Neutrophil (primary cell): ENCODE results near the gene PAK2.
A peak's percentile ranks its signal among the peaks of the same experiment; 100 is the strongest.

Experiments
- H3K27ac ChIP-seq: fragments of 200-600 bp; sonication (generic); 2 replicates; pipeline ENCODE4 v1.5.1; 2016; ENCODE audit warnings: mild to moderate bottlenecking, moderate library complexity
- H3K27me3 ChIP-seq: fragments of 200-600 bp; sonication (generic); 2 replicates; pipeline ENCODE4 v1.6.0; 2016; ENCODE audit warnings: mild to moderate bottlenecking
- H3K36me3 ChIP-seq: fragments of 200-600 bp; sonication (generic); 2 replicates; pipeline ENCODE4 v1.5.1; 2017
- H3K4me1 ChIP-seq, 2 experiments: fragments of 200-600 bp in 1 of 2; sonication (generic) in 1 of 2; 1 replicate in 1 of 2; 2 replicates in 1 of 2; pipeline versions ENCODE4 v1.5.1 to v1.6.1; 2013 to 2016; ENCODE audit warnings: low read depth in 1 of 2, low read length in 1 of 2, mild to moderate bottlenecking in 1 of 2, moderate library complexity in 1 of 2; ENCODE audit not compliant: control insufficient read depth in 1 of 2, insufficient read depth in 1 of 2
- H3K4me3 ChIP-seq, 2 experiments: fragments of 200-600 bp in 1 of 2; sonication (generic) in 1 of 2; 1 replicate in 1 of 2; 2 replicates in 1 of 2; pipeline ENCODE4 v1.5.1; 2013 to 2016; ENCODE audit warnings: low read depth in 1 of 2, low read length in 1 of 2, mild to moderate bottlenecking in 1 of 2, moderate library complexity in 1 of 2
- H3K9me3 ChIP-seq: fragments of 200-600 bp; sonication (generic); 2 replicates; pipeline ENCODE4 v1.5.1; 2016
- CTCF ChIP-seq: fragments of 200-600 bp; sonication (generic); IDR thresholded peaks from 2 replicates; pipeline ENCODE4 v1.5.1; 2016; ENCODE audit warnings: antibody characterized with exemption

Gene PAK2

GRCh38 chr3:196775938-196776337 lies 36.3 kb downstream of the PAK2 start:
- Histone ChIP-seq H3K4me3 (no peak overlapping the region), H3K27ac (peak overlapping the region; percentile 44), H3K27me3 (no peaks in the 10 kb centered on the region), H3K9me3 (no peaks in the 10 kb centered on the region), H3K4me1 (peaks cover 45 to 71% of the 10 kb centered on the region in 2 experiments), H3K36me3 (peaks cover 22% of the 10 kb centered on the region)
- no peak for TF ChIP-seq CTCF

GRCh38 chr3:196777836-196778235 lies 38.2 kb downstream of the PAK2 start:
- Histone ChIP-seq H3K27ac (no peak overlapping the region), H3K4me1 (peaks cover 34 to 55% of the 10 kb centered on the region in 2 experiments), H3K27me3 (no peaks in the 10 kb centered on the region), H3K36me3 (peaks cover 35% of the 10 kb centered on the region), H3K4me3 (no peak overlapping the region), H3K9me3 (no peaks in the 10 kb centered on the region)
- no peak for TF ChIP-seq CTCF

- Histone ChIP-seq H3K27ac (peak overlapping the region; percentile 49), H3K9me3 (no peaks in the 10 kb centered on the region), H3K36me3 (peaks cover 44% of the 10 kb centered on the region), H3K4me1 (peaks cover 28 to 49% of the 10 kb centered on the region in 2 experiments), H3K27me3 (no peaks in the 10 kb centered on the region), H3K4me3 (no peak overlapping the region)
- TF ChIP-seq CTCF, result no peak
These were observed 39.1 kb downstream of the PAK2 start for GRCh38 chr3:196778755-196779154.

GRCh38 chr3:196782511-196782910 lies 42.9 kb downstream of the PAK2 start:
- no peak overlapping the region for H3K4me3 ChIP-seq
- no peak for TF ChIP-seq CTCF
- H3K9me3 ChIP-seq, result no peaks in the 10 kb centered on the region
- no peaks in the 10 kb centered on the region for H3K27me3 ChIP-seq
- H3K4me1 ChIP-seq, result peaks cover 10 to 13% of the 10 kb centered on the region in 2 experiments
- no peak overlapping the region for H3K27ac ChIP-seq
- peaks cover 45% of the 10 kb centered on the region for H3K36me3 ChIP-seq

- Histone ChIP-seq H3K4me1 (no peaks in the 10 kb centered on the region), H3K27ac (peak overlapping the region; percentile 32), H3K27me3 (no peaks in the 10 kb centered on the region), H3K4me3 (no peak overlapping the region), H3K36me3 (peaks cover 22% of the 10 kb centered on the region), H3K9me3 (no peaks in the 10 kb centered on the region)
- TF ChIP-seq CTCF, result no peak
These were observed 48.9 kb downstream of the PAK2 start for GRCh38 chr3:196788528-196788927.

GRCh38 chr3:196789885-196790359 lies 50.3 kb downstream of the PAK2 start:
- no peak for TF ChIP-seq CTCF
- peaks cover 26% of the 10 kb centered on the region for H3K36me3 ChIP-seq

More at GRCh38 chr3:196789885-196790359, 50.3 kb downstream of the PAK2 start:
- H3K27ac ChIP-seq, result peak overlapping the region; percentile 39
- H3K4me3 ChIP-seq, result no peak overlapping the region
- H3K27me3 ChIP-seq, result no peaks in the 10 kb centered on the region
- H3K4me1 ChIP-seq, result no peaks in the 10 kb centered on the region
- H3K9me3 ChIP-seq, result no peaks in the 10 kb centered on the region
